Tongue (tissue), 2 donors: Measurements from ENCODE around the gene SV2C. TPM values are rescaled to one million over a fixed set of nuclear protein-coding genes. Genes with fewer than 3 reads are reported as not detected.
"Not testable (repeated sequence)": the region's sequence is repeated elsewhere in the genome, so short reads cannot be mapped to it uniquely, and the experiment has no call there.

Experiments
- DNase-seq: peaks from one replicate; pipeline ENCODE4 v3.0.0-alpha.2; 2015
- total RNA-seq: library from RNA; depleted of rRNA; stranded (reverse); fragments of >200 nt; gene quantifications from one replicate; pipeline ENCODE4 v1.2.3, GENCODE V29; 2014

Gene SV2C
- total RNA-seq, 1 donor from 2014 or later, result 0.31 TPM

DNA sequence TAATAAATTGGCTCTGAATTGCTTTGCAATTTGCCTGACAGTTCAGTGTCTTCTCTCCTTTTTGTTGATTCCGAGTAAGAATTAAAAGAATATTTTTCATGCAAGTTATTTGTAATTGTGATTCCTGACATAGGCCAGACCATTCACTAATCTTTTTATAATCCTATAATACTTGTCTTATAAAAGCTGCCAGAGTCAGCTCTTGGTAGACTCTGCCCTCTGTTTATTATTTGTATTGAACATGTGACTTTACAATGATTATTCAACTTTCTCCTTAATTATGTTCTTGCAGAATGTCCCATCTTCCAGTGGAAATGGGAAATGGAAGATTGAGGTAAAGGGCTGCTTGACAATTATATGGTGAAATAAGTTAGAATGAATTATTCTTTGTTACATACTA is 121.0 kb downstream of the SV2C start:
- no peak for DNase-seq

DNA sequence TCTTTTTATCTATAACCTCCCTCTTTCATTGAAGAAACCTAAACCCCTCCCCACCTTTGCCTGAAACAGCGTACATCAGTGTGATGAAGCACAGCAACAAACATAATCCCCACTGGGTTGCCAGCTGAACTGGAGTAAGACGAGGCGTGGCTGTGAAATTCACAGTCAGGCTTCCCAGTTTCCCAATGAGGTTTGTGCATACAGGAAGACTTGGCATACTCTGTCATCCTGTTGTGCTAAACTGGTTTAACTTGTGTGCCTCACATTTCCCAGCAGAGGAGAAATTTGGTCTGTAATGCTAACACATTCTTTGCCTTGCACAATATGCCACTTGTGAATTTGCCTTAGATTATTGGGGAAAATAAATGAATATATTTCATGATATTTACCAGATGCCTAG is 121.5 kb downstream of the SV2C start:
- DNase-seq, result peak; percentile 24

DNA sequence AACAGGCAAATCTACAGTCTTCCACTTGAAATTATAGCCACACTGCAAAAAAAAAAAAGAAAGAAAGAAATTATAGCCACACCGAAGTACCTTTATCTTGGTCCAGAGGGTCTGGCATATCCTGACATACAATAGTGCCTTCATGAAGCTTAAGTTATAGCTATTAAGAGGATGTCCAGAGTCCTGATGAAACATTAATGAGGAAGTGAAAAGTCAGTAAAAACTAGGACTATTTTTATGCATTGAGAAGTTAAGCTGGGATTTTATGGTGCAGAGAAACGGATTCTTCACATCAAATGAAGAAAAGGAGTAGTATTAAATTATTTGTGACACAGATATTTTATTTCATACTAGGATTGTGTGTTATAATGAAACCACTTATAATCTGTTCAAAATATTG is 123.9 kb downstream of the SV2C start:
- DNase-seq, result no peak

DNA sequence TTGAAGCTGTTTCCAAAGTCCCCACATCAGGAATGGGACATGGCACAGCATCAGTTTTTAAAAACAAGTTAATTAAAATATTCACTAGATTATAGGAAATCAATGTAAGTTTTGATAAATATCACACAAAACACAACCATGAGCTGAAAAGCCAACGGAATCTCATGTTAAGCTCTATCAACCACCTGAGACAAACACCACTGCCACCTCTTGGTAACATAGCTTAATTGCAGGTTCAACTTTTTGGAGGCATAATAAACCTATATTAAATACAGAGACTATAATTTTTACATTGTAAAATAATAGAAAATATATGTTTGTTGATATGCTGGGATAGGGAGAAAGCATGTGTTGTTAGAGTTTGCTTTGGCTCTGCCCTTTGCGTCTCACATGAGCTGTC is 126.1 kb downstream of the SV2C start:
- DNase-seq, result no peak

DNA sequence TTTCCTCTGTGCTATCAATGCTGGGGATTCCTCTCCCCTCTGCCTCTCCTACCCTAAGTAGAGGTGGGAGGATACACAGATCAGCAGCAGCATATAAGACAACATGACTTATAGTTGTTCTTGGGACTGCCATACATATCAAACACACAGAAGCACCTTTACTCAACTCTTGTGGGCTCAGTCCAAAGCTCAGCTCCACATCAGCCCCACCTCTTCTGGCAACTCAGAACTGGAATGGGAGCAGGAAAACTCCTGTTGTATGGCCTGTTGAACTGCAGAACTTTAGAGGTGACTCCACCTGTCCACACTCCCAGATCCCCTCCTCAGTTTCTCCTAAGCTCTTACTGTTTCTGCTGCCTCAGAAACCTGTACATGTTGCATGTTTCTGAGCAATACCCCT is 127.8 kb downstream of the SV2C start:
- DNase-seq, result no peak

DNA sequence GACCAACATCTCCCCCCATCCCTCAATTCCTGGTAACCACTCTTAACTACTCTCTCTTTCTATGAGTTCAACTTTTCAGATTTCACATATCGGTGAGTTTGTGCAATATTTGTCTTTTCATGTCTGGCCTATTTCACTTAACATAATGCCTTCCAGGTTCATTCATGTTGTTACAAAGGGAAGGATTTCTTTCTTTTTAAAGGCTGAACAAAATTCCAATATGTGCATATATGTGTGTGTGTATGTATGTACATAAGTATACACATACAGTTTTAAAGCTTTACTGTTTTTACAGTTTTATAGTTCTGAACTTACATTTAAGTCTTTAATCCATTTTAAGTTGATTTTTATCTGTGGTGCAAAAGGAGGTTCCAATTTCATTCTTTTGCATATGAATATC is 130.7 kb downstream of the SV2C start:
- DNase-seq, result no peak

DNA sequence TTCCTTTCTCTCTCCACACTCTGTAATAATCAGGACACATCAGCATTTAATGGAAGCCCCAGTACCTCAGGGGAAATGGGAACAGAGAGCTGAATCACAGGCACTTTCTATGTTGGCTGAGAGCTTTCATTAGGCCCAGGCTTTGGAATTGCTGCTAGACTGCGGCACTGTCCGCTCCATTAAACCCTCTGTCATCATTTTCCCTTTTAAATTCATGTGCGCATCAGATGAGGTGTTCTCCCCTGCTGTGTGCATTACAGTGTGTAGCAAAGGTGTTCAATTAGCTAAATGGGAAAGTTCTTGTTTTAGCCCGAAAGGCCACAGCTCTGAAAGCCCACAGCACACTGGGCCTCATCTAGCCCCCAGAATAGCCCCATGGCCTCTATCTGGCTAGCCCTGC is 133.6 kb downstream of the SV2C start:
- DNase-seq, result no peak

DNA sequence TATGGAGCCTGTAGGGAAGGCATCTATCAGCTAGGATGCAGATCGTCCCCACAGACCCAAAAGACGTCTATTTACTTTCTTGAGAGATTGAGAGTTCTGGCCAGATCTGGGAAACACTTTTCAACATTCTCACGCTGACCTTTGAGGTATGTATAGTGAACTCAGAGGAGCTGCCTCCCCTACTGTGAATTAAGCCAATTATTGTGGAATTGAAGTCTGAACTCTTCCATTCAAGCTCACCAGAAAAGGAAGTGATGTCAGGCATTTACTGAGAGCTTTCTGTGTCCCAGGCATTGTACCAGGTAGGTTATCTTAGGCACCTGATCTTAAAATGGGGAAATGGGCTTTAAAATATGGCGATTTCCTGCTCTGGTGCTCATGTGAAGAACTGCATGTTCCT is 136.5 kb downstream of the SV2C start:
- DNase-seq, result no peak

DNA sequence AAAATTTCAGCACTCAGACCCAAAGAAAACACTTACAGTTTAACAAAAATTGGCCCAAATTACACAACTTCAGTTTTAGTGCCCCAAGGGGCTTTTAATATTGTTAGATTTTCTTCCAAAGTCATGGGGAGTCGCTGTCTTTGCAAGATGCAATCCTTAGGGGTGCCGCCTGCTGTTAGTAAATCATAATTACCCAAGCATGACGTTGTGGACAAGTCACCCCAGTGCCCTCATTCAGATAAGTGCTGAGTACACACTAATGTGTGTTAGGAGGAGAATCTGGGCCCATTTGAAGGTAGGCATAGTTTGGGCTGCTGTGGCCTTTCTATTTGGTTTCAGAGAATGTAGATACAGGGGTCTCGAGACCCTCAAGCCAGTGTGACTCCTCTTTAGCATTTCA is 138.1 kb downstream of the SV2C start:
- DNase-seq, result no peak

DNA sequence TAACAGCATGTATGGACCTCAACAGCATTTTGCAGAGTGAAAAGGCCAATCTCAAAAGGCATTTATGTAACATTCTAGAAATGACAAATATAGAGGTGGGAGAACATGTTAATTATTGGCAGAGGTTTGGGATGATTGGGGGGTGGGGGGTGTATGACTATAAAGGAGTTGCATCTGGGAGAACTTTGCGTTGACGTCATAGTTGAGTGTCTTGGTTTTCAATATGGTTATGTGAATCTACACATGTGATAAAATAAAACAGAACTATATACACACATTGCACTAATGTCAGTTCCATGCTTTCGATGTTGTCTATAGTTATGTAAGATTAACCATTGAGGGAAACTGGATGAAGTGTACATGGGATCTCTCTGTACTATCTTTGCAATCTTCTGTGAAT is 139.1 kb downstream of the SV2C start:
- DNase-seq, result no peak

DNA sequence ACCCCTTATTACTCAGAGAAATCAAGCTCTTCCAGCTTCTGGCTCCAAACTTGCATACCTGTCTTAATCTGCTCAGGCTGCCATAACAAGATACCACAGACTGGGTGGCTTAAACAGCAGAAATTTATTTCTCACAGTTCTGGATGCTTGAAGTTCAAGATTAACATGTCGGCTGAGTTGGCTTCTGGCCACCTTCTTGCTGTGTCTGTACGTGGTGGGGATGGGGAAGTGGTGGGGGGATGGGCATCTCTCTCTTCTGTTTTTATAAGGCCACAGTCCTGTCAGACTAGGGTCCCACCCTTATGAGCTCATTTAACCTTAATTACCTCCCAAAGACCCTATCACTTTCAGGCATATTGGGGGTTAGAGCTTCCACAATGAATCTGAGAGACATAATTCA is 140.5 kb downstream of the SV2C start:
- no peak for DNase-seq

DNA sequence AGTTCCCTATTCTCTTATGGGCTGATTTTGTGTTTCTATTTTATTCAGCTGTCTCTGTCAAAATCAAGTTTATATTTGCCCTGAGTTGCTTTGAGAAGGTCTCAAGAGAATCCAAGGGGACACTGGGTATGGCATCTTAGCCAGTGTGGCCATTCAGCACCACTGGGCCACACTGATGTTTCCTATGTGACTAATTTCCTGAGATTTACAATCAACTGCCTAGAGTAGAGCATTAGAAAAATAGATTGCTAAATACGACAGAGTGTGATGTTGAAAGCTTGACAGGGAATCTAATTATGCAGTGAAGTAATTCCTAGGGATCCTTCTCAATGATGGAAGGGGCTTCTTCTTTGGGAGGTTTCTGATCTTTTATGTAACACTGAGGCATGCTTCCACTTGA is 141.7 kb downstream of the SV2C start:
- DNase-seq, result no peak

DNA sequence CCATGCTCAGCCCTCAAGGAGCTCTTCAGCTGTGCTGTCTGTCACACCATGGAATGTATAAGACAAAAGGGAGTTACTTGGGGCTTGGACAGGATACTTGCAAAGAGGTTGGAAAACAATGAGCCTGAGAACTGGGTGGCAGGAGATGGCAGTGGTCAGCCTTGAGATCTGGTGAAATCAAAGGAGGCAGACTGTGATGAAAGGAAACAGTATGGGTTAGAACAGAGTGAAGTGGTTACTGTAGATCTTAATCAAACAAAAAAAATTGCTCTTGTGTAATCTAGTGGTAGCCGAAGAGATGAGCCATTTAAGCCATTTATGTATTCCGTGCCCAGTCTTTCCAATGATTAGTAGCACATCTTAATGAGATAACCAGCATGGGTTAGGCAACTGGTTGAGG is 142.2 kb downstream of the SV2C start:
- no peak for DNase-seq

DNA sequence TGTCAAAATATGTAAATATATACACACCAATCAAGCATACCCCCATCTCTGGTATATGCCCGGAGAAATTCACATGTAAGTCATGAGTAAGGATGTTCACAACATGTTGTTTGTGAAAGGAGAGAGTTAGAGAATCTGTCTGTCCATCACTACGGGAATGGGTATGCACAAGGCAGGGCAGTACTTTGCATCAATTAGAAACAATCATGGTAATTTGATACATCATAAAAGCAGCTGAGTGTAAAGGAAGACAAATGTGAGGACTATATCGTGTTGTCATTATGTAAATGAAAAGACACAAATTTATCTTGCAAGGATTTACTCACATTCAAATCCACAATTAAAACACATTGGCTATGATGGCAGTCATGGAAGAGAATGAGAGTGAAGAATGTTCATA is 146.7 kb downstream of the SV2C start:
- DNase-seq, result no peak

DNA sequence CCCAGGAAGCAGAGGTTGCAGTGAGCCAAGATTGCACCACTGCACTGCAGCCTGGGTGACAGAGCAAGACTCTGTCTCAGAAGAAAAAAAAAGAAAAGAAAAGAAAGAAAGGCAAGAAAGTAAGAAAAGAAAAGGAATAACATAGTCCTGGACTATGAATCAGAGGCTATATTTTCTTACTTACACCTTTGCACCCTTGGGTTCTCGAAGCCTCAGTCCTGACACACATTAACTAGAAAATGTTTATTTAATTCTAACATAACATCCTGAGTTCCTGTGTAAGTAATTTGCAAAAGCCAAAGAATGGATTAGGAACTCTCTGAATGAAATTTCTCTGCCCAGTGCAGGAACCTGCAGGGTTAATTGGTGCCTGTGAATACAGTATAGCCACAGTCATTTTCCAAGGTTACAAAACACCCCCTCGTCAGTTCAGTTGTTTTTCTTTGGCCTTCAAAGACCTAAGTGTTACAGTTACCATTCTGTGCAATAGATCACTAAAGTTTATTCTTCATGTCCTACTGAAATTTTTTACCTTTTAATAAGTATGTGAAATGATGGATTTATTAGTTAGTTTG is 147.6 kb downstream of the SV2C start:
- no peak for DNase-seq

DNA sequence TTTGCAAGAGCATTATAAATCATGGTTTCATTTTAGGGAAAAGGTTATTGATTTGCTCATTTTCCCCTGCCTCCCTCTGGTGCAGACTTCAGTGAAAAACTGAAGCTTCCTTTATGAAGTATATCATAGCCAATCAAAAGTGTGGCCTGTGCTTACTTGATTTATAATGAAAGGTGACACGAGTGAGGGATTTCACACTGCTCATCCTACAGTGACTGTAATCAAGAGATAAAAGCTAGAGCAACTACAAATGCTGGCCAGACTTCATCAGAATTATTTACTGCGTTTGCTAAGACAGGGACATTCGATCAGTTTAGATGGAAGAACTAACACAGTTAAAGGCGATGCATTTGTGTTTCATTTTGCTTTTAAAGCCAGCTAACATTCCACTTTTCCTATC is 151.5 kb downstream of the SV2C start:
- no peak for DNase-seq

DNA sequence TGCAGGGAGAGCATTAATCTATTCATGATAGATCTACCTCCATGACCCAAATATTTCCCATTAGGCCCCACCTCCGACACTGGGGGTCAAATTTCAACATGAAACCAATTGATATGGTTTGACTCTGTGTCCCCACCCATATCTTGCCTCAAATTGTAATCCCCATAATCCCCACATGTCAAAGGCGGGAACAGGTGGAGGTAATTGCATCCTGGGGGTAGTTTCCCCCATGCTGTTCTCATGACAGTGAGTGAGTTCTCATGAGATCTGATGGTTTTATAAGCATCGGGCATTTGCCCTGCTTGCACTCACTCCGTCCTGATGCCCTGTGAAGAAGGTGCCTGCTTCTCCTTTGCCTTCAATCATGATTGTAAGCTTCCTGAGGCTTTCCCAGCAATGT is 153.5 kb downstream of the SV2C start:
- DNase-seq, result no peak

DNA sequence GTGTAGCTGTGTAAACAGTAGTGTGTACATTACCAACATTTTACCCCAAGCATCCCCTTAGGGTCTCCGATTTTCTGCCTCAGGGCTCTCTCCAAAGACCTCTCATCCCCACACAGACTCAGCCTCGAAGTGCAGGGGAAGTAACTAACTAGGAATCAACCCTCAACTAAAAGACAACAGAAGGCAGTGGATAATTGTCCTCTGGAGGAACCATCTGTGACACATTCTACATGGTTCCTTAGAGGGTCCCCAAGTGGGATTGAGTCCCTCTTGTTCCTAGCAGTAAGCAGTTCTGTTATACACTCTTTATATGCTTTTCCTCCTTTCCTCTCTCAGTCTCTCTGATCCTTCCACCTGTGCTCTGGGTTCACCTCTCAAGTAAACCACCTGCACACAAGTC is 157.2 kb downstream of the SV2C start:
- no peak for DNase-seq

DNA sequence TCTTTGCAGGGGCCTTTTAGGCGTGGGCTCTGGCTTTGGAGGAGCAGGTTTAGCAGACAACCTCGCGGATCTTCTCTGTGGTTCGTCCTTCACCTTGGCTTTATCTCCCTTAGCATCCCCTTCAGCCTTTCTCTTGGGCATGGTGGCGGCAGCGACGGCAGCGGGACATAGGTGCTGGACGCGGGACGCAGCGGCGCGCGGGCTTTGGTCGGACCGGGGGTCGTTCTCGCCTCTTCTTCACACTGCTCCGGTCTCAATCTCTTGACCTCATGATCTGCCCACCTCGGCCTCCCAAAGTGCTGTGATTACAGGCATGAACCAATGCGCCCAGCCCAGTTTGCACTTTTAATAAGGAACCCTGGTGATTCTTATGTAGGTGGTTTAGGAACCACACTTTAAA is 159.0 kb downstream of the SV2C start:
- DNase-seq, result not testable (repeated sequence)

DNA sequence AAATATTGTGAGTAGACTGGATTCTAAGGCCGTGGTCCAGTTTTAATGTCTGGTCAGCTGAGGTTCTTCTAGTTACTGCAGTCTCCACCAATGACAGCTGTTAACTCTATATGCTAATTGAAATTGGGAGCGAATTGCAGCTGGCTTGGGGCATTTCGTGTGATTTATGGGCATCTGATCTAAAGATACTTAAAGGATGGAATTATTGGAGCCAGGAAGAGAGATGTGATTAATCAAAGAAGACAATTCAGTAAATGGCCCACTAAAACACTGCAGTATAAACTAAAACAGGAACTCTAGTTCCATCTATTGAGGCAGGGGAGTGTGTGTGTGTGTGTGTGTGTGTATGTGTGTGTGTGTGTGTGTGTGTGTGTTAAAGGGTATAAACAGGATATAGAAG is 162.4 kb downstream of the SV2C start:
- DNase-seq, result no peak

DNA sequence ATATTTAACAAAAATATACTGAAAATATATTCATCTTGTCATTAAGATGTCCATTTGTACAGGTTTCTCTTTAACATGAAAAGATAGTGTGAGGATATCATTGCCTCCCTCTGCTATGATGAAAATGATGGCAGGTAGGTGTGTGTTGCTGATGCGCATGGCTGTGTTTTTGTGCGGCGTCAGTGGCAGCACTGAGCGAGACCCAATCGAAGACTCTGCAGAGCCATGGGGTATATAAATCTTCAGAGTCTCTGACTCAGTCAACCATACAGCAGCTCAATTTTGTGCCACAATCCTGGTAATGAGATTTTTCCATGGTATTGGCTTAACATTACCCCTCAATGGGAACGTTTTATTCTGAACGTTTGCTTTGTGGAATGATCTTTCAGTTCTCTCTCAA is 166.4 kb downstream of the SV2C start:
- no peak for DNase-seq

DNA sequence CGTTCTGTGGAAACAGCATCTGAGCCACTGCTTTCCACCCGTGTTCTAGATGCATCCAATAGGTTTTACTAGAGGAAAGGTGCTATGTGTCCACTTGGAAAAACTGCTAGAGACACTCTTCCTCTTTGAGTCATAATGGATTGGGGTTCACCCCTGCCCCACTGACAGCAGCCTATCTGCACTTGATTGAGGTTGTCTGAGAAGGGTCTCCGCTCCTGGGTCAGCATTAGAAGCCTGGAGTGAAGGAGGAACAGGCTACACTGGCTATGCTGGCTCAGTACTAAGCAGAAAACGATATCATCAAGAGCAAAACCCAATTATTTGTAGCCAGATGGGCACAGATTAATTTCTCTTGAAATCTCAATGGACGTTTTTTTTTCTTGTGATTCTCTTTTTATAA is 167.3 kb downstream of the SV2C start:
- no peak for DNase-seq

DNA sequence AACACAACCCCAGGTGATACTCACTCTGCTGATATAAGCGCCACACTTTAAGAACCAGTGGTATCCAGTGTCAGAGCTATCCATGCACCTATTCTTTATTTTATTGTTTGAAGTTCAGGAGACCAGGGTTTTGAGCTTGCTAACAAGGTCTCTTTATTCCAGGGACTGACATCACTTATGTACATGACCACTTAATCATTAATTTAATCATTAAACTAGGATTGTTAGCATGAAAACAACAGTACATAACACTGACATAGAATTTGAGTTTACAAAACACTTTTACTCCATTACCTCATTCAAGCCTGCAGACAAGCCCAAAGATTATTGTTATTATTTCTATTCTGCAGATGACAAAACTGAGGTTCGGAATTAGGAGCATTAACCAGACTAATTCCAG is 168.5 kb downstream of the SV2C start:
- no peak for DNase-seq

DNA sequence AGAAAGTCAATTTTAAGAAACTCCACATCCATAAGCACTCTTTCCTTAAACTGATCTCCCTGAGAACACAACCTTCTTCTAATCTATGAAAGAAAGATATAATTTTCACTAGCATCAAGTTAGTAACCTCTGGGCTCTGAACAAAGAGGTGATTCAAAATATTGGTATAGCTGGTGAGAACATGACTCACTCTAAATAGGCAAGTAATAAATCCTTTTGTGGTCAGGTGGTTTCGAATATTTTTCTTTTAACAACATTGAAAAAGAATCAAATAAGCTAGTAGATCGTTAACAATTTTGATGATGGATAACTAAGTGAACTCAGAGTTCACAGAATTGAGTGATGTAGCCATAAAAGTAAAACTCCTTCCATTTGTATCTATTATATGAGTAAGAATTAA is 169.3 kb downstream of the SV2C start:
- no peak for DNase-seq

DNA sequence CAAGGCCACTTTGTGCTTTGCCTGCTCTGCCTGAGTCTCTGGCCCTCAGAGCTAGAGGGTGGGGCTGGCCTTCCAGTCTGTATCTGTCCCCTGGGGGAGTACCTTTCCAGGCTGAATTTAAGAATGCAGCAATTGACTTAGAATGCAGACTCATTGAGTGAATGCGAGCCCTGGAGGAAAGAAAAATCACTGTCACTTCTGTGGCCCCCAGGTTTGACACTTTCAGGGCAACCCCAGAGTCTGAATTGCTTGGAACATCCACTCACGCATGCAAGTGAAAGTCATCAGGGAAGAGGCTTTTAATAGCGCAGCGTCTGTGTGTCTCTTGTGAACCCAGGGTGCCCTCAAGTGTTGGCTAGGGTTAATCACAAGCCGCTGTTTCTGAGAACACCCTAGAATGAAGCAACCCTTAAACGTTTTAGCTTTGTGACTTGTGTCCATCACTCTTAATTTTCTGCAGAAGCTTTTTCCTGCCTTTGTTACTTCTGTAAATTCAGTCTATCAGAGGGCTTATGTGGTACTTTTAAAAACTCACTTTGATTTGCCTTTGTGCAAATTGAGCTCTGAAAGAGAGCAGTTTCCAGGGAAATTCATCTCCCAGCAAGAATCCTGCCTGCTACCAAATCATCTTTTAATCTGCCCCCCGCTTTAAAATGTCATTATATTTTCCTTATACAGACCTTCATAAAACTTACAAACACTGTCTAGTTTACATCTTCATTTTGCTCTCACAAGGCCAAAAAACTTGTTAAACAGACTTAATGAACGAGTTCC is 173.1 kb downstream of the SV2C start:
- DNase-seq, result peak; percentile 85
